Stimulated activated CD8-positive, alpha-beta memory T cell treated with anti-CD3 and anti-CD28 coated beads, Interleukin-7, amount 100 ng/mL, for 4 hours (primary cell): ENCODE results near the gene GALNT2.

Experiments
- DNase-seq, 2 donors: peaks; one replicate each; pipeline ENCODE4 v3.0.0-alpha.2; 2020; ENCODE audit warnings: low read depth in 2 of 2

GALNT2 gene

DNA sequence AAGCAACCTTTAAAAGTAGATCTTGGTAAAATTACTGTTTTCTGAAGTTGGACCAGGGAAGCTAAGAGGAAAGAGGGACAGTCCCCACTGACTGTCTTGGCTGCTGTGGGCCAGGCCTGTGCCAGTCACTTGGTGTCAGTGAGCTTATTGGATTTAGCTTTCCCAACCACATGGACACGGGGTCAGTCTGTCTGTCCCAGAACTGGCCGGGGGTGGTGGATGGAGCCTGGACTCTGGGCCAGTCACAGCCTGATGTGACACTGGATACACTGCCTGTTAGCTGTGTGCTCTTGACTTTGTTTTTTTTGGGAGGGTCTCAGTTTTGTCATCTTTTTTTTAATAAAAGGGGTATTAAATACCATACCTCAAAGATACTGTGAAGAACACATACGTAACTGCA is 96.7 kb downstream of the GALNT2 start:
- no peak for DNase-seq

DNA sequence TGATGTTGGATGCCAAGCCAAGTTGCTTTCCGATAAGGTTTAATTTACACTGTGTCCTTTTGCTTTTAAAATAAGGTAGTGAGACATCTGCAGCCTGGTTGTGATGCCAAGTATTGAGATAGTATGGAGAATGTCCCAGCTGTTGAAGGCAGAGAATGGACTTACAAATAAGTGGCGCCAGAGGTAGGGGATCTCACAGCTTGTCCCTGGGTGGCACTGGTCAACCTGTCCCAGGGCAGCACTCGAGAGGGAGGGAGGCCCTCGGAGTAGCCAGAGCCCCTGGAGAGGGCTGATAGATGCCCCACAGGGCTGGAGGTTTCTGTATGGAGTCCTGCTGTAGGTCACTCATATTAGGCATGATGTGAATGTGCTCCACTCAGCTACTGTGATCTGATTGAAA is 98.5 kb downstream of the GALNT2 start:
- DNase-seq: no peak

DNA sequence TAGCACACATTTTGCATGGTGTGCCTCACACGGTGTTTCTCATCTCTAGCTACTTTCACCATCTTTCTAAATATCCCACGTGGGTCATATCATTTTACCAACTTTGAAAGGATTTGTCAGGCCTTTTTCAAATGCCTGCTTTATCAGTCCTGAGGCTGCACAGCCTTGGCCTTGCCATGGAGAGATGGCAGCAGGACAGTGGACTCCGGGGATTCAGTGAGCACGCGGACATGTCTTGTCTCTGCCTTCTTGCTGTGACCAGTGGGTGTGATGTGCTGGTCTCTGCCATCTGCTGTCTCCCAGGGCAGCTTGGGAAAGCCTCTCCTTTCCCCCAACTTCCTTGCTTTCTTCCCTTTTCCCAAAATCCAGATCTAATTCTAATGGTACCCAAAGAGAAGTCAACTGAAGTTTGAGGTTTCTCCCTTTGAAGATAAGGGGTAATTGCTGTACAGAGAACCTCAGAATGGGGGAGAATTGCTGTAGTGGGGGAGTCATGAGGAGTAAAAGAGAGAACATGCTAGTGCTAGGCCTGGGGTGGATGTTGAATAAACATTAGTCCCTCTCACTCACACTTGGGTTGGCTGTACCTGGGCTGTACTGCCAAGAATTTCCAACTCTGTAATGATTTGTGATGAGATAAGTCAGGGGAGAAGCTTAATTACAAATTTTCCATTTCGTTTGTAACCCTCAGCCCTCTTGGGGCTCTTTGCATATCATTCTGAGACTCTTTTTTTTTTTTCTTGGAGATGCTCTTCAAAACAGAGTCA is 99.5 kb downstream of the GALNT2 start:
- no peak for DNase-seq

DNA sequence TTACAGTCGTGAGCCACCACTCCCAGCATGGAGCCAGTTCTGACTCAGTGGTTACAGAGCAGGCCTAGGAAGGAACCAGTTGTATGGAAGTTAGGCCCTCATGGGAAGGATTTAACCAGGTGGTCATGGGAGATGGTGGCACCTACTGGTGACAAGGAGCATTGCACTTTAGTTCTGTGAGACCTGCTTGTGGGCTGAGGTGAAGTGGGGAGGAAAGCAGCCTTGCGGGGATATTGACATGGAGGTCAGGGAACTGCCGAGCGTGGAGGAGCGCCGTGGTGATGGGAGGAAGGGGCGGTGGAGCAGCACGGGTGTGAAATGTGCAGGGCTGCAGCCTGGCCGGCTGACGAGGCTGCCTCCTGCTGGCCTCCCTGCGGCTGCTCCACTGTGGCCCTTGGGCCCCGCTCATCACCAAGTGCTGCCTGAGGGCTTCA is 100.4 kb downstream of the GALNT2 start:
- DNase-seq: no peak

DNA sequence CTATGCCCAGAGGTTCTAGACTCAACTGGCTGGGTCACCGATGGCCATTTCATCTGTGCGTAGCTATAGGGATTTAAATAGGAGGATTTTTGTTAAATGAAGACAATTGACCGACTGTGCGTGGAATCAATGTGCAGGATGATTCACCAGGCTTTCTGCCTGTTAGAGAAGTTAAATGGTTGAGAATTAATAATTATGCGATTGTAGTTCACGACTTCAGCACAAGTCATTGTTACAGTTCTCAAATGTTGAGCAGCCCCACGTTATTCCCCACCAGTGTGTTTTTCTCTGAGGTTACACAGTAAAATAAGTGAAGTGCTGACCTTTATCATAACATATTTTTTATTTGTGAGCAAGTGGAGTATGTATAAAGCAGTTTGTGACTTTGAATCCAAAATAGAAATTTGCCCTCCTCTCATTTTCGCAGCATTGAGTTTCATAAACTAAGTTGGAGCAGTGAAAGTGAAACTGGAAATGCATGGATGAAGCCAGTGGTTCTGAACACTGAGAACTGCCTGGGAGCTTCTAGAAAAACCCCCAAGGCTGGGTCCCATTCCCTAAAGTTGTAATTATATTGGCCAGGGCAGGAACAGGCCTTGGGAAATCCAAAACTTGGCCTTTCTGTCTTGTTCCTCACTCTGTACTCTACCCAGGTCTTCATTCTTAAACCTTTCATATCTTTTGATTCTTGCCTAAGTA is 102.6 kb downstream of the GALNT2 start:
- DNase-seq: no peak

DNA sequence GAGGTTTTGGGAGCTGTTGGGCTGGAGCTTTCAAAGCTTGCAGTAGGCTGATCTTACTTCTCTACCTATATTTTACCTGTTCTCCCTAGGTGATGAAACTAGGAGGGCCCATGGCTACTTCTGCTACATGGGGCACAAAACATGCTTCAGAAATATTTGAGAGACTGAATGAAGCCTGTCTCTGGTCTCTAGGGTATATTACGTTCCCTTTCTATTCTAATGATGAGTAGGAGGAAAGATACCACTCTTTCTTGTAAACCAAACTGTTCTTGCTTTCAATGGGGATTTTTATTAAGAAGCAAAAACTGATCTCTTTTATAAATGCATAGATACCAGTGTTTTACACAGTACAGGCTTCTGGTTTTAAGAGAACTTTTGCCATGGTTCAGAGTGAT is 103.1 kb downstream of the GALNT2 start:
- no peak for DNase-seq

DNA sequence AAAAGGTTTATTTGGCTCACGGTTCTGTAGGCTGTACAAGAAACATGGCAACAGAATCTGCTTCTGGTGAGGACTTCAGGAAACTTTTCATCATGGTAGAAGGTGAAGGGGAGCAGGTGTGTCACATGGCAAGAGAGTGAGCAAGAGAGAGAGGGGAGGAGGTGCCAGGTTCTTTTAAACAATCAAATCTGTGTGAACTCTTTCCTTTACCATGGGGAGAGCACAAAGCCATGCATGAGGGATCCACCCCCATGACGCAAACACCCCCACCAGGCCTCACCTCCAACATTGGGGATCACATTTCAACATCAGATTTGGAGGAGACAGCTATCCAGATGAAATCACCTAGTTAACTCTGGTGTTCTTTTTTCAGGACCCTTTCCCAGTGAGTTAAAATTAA is 103.6 kb downstream of the GALNT2 start:
- no peak for DNase-seq

DNA sequence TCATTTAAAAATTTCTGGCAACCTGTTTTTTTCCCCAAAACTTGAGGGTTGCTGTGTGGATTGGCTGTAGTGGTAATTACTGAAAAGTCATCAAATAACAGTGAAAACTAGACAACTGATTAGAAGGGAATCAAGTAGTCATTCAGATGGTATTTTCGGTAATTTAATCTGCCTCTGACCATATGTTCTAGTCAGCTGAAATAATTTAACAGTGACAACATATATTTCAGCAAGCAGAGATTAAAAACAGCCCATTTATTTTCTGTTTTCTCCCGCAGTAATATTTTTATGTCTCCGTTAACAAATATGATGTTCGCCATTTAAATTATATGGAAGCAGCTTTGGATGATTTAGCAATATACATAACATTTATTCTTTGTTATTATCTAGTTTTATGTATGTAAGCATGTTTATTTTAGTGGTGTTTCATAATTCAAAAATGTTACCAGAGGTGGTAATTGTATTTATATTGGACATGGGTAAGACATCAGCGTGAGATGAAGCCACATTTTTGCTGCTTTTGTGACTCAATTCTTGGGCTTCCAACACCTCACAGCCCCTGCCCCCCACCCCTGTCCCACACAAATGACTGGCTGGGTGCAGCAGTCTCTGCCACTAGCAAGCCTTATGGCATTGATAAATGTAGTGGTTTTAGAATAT is 104.4 kb downstream of the GALNT2 start:
- no peak for DNase-seq

DNA sequence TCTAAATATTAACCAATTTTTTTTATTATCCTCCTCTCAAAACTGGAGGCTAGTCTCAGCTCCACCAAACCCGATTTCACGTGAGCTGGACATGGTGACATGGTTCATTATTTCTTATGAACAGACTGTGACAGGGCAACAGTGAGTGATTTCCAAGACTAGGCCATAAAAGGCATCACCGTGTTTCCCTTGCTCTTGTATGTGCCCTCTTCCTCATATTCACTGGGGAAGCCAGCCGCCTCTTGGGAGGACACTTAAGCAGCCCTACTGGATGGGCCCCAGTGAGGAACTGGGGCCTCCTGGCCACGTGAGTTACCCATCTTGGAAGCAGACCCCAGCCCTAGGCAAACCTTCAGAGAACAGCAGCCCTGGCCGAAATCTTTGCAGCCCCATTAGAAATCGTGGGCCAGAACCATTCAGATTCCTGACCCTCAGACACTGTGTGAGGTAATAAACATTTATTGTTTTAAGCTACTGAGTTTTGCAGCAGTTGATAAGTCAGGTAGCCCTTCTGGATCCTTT is 105.0 kb downstream of the GALNT2 start:
- DNase-seq: no peak

DNA sequence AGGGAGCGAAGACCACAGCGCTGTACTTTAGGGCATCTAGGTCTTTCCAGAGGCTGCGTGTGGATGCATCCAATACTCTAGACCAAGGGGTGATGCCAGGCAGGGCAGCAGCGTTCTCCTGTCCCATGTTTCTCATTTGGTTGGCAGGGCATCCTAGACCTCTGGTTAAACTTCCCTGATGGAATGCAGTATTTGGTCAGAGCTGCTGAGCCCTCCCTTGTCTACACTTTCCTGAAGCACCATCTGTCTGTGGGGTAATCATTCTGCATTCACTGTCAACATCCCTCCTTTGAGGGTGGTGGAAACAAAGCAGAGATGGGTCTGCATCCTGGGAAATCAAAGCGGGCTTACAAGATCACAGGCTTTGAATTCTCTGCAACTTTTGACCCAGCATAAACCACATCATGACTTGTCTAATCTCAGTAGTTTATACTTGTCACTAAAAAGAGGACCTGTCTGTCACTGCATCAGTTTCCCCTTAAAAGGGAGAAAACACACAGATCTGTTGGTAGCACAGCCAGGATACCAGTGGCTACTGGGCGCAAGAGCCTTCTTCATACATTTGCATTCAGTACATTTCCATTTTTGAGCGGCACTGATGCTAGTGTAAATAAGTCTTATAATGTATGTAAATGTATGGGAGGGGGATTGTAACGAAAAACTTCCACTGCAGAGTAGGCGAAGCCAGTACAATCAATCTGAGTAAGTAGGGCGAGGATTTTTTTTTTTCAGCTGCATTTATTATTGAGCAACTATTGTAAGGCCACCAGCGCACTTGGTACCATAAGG is 106.3 kb downstream of the GALNT2 start:
- no peak for DNase-seq

DNA sequence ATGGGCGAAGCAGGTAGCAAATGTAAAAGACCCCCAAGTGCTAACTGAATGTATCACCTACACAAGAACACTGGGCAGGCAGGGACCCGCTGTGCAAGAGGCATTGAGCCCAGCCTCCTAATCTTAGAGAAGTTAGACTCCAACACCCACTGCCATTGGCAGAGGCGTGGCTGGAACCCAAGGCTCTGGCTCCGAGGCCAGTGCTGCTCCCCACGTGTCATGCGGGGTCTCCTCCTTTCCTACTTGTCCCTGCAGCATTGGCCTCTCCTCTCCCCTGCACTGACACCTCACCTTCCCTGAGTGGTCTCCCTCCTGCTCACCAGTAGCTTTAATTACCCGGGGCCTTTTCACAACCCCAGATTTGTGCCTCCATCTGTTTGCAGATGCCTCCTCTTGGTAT is 107.0 kb downstream of the GALNT2 start:
- DNase-seq: no peak

DNA sequence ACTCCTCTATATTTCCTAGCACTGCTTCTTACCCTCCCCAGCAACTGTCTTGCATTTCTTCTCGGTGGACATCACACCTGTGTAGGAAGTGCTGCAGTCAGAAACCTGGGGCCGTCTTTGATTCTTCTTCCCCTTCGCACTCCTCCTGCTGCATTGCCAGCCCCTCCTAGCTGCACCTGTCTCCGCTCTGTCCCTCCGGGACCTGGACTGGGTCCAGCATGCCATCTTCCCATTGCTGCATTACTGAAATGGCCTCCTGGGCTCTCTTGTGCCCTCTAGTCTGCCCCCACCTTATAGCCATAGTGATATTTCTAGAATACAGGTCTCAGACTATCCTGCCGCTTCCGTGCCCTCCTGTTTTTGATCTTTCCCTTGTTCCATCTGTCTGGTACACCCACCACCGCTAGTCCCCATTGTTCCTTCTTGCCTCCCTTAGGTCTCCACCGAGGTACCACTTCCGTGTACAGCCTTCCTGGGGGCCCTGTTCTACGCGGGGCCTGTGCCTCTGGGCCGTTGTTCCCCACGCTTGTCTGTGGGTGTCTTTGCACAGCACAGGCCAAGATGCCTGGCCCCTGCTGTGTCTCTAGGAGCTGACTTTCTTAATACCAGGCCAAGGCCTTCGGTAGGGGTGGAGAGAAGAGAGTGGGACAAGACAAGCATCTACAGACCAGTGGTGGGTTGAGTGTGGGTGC is 107.6 kb downstream of the GALNT2 start:
- no peak for DNase-seq

DNA sequence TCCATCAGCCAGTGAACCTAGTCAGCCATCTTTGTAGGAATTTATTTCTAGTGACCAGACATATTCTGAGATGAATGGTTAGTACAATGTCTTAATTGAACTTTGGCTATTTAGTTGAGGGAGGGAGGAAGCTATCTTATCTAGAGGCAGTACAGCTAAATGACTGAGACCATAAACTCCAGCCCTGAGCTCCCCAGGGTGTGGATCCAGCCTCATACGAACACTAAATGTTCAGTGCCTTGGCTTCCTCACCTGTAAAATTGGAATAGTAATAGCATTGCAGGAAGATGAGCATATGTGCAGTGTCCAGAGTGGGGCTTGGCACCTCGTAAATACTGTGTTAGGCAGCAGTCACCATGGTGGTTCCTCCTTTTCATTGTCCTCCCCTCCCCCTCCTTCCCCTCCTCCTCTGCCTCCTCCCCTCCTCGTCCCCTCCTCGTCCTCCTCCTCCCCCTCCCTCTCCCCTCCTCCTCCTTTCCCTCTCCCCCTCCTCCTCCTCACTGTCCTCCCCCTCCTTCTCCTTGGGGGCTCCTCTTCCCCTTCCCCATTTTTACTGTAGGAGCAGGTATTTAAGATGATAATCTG is 108.2 kb downstream of the GALNT2 start:
- no peak for DNase-seq

DNA sequence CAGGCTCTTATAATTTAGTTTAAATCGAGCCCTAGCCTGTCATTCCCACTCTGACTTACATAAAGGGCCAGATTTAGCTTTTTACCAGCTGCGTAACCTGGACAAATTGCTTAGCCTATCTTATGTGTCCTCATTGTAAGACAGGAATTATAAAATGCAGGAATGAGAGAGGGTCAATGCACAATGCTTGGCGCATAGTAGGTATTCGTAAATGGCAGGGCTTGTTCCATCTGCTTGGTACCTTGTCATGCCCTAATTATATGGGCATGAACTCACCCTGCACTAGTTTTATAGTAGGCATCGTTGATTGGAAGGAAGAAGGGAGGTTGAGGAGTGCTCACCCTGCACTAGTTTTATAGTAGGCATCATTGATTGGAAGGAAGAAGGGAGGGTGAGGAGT is 108.8 kb downstream of the GALNT2 start:
- no peak for DNase-seq

DNA sequence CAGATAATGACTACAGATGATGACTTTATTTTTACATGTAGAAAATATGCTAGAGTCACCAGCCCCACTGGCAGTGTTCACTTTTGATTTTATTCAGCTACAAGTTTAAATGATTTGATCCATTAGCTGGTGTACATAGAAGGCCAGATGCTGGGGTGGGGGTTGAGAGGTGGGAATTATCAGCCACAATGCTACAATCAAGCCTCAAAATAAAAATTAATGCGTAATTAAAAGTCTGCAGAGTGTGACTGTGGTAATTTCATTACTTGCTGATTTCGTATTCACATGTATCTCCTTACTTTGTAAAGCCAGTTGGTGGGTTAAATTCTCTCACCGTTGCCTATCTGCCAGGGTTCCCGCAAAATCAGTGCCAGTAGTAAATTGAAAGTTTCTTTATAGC is 109.3 kb downstream of the GALNT2 start:
- DNase-seq: no peak

DNA sequence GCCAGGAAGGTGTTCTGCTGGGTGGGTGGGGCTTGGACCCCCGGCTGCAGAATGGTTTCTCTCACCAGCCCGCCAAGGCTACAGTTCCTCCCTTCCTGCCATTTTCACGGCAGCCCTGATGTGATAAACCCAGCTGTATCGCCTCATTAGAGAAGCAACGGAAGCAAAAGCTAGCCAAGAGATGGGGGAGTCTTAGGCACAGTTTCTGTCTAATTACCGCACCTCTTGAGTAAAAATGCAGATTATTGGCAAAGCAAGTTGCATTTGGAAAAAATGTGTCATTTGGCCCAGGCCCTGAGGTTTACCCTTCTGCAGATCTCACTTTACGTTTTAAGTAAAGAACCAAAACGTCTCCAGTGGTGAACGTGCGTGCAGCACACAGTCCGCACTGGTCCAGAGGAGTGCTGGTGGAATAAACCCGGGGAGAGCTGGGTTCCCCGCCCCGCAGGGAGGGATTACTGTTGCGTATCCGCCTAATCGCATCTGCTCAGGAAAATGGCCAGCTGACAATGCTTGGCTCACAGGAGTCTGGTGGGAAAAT is 109.9 kb downstream of the GALNT2 start:
- no peak for DNase-seq

DNA sequence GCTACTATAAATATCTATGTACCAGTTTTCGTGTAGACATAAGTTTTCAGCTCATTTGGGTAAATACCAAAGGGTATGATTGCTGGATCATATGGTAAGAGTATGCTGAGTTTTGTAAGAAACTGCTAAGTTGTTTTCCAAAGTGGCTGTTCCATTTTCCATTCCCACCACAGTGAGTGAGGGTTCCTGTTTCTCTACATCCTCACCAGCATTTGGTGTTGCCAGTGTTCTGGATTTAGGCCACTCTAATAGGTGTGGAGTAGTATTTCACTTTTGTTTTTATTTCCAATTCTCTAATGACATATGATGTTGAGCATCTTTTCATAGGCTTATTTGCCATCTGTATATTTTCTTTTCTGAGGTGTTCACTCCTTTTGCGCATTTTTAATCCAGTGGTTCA is 112.2 kb downstream of the GALNT2 start:
- no peak for DNase-seq

DNA sequence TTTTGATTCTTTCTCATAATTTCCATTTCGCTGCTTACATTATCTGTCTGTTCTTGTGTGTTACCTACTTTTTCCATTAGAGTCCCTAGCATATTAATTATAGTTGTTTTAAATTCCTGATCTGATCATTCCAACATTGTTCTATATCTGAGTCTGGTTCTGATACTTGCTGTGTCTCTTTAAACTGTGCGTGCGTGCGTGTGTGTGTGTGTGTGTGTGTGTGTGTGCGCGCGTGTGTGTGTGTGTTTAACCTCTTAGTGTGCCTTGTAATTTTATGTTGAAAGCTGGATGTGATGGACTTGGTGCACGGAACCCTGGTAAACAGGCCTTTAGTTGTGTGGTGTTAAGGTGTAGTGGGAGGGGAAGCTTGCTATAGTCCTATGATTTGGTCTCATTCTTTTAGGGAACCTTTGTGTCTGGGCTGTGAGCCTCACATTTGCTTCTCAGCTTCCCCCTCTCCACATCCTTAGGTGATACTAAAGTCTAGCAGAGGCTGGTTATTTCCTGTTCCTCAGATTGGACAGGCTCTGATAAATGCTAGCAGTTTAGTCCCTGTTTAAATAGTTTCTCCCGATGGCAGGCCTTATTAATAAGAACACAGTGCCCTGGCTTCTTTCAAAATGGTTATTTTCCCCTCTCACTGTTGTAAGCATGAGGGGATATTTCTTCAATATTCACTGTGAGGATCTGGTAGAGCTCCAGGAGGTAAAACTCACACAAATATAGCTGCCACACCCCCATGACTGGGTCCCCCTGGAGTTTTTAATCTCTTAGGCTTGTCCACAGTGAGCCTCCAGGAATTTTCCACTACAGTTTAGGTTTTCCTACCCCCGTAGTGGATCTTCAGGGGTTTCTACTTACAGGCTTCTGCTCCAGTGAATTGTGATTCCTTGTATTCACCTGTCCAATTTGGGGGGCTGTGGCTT is 118.3 kb downstream of the GALNT2 start:
- no peak for DNase-seq

DNA sequence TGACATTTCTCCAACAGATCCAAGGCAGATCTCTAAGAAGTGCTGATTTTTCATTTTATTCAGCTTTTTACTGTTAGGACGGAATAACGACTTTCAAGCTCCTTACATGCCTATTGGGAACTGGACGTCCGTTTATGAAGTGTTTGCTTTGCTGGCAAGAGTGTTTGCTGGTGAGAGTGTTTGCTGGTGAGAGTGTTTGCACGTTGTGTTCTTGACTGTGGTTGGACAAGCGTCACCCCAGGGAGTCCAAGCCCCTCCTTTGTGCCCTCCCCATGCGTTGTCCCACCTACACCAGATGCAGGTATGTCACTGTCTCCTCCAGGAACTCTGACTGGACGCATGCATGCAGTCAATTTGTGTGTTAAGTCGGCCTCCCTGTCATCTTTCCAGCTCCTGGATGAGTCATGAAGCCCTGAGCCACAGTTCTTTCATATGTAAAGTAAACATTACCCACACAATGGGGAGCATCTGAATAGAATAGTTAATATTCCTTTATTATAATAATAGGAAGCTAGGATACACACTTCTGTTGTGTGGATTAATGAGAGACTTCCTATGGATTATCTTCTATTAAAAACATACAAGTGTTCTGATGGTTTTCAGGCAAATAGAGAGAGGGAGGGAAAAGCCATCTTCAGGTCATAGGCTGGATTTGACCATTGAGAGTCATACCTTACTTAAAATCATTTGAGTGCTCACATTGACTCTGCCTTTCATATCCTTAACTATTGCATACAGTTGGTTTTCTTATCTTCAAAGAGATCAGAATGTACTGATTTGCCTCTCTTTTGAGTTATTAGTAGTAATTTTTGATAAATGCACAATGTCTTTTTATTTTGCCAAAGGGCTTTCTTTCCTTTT is 119.2 kb downstream of the GALNT2 start:
- DNase-seq: no peak
